OCI-LY7 (cell line): ENCODE results near the gene ITLN1.

Experiments used
- CTCF ChIP-seq: fragments of 200-600 bp; sonication (generic); conservative IDR thresholded peaks from 2 replicates; pipeline ENCODE4 v1.5.1; 2014; ENCODE audit warnings: mild to moderate bottlenecking, antibody characterized with exemption, low read length, moderate library complexity, mixed read lengths
- EZH2phosphoT487 ChIP-seq: fragments of 200-600 bp; sonication (generic); IDR thresholded peaks from 2 replicates; pipeline ENCODE4 v1.6.1; 2018; ENCODE audit warnings: low read depth, borderline replicate concordance, mild to moderate bottlenecking, mixed run types, antibody characterized with exemption, low read length, moderate library complexity, mixed read lengths

DNA sequence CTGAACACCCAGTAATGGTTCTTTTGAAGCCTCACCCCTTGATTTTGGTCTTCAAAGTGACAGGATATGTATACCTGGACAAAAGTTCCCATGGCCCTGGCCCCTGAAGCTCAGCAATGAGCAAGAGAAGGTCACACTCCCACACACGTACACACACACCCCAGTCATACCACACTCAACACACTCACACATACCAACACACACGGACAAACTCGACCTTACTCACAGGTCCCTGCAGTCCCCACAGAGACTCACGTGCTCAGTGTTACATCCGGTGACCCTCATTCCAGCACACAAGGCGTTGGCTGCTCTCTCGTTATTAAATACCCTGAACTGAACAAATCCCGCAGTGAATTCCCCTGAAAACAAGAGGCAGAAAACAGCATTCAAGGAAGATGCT, 5.9 kb downstream of the ITLN1 start:
- TF ChIP-seq CTCF = no peak
- TF ChIP-seq EZH2phosphoT487 = no peak
